BJ (cell line): ENCODE measurements around the gene SLC15A3. TPM values are rescaled to one million over a fixed set of nuclear protein-coding genes. Genes with fewer than 3 reads are reported as not detected.

Source experiments
- CTCF ChIA-PET: fragments of 350-600 bp; formaldehyde crosslinking; extraction: SDS; loops from one replicate; lab custom pipeline; 2021; ENCODE audit warnings: antibody characterized with exemption, inconsistent platforms; lab: Yijun Ruan, JAX
- POLR2A ChIA-PET: fragments of 300-600 bp; sonication (Branson Sonifier 250); formaldehyde crosslinking; extraction: SDS; loops from one replicate; lab custom pipeline; 2021; ENCODE audit warnings: antibody characterized with exemption; lab: Charles Lee
- DNase-seq: peaks from one replicate; pipeline ENCODE4 v3.0.0-alpha.2; 2011; ENCODE audit warnings: low read depth
- H3K27me3 ChIP-seq: 2 replicates; pipeline ENCODE4 v1.6.0; 2011; ENCODE audit warnings: low read length; ENCODE audit not compliant: control insufficient read depth, insufficient read depth
- H3K36me3 ChIP-seq: 2 replicates; pipeline ENCODE4 v1.5.1; 2011; ENCODE audit warnings: low read length; ENCODE audit not compliant: control insufficient read depth, insufficient read depth
- H3K4me3 ChIP-seq: 2 replicates; pipeline ENCODE4 v1.5.1; 2011; ENCODE audit warnings: low read depth, mild to moderate bottlenecking, control low read depth, low read length
- CTCF ChIP-seq: IDR thresholded peaks from 2 replicates; pipeline ENCODE4 v1.5.1; 2011; ENCODE audit warnings: low read depth, mild to moderate bottlenecking, control low read depth, inconsistent platforms, low read length, moderate library complexity; ENCODE audit not compliant: insufficient read depth
- polyA plus RNA-seq: library from polyadenylated mRNA; depleted of rRNA; stranded (reverse); fragments of >200 nt; gene quantifications from 2 replicates; pipeline ENCODE4 v1.2.3, GENCODE V29; 2011

The SLC15A3 gene
- polyA plus RNA-seq, 1 experiment, result 14.1 TPM

- Histone ChIP-seq H3K27me3 (peaks cover 1% of the 10 kb centered on the region; the same call in 1 of the 2 replicates), H3K36me3 (peaks cover 2% of the 10 kb centered on the region; the same call in 1 of the 2 replicates), H3K4me3 (no peak overlapping the region)
- no peak for TF ChIP-seq CTCF
- CTCF ChIA-PET, result interaction anchor here (0.6 to 1.7 kb wide), 5 partner anchors 9 to 51 kb away, joined by 3 to 5 read pairs (median 3); no protein-coding TSS in a partner anchor
- POLR2A ChIA-PET, result no interaction called here
- DNase-seq, result no peak
These were observed 2.0 kb downstream of the SLC15A3 start for GRCh38 chr11:60950024-60950423.

GRCh38 chr11:60948250-60948649 lies 3.7 kb downstream of the SLC15A3 start:
- H3K4me3 ChIP-seq, result no peak overlapping the region
- H3K27me3 ChIP-seq, result peaks cover 1% of the 10 kb centered on the region; the same call in 1 of the 2 replicates
- no peak for DNase-seq
- TF ChIP-seq CTCF, result no peak
- ChIA-PET POLR2A (no interaction called here), CTCF (interaction anchor here (0.8 to 1.9 kb wide), 3 partner anchors 23 to 117 kb away, joined by 3 to 5 read pairs (median 4); partner anchors contain the start of gene CD6)
- H3K36me3 ChIP-seq, result peaks cover 3% of the 10 kb centered on the region; the same call in 1 of the 2 replicates

GRCh38 chr11:60947700-60948099 lies 4.3 kb downstream of the SLC15A3 start:
- Histone ChIP-seq H3K4me3 (no peak overlapping the region), H3K27me3 (peaks cover 1% of the 10 kb centered on the region; the same call in 1 of the 2 replicates), H3K36me3 (peaks cover 3% of the 10 kb centered on the region; the same call in 1 of the 2 replicates)
- POLR2A ChIA-PET, result no interaction called here
- CTCF ChIA-PET, result interaction anchor here (0.8 to 1.9 kb wide), 3 partner anchors 24 to 117 kb away, joined by 3 to 5 read pairs (median 4); partner anchors contain the start of gene CD6
- TF ChIP-seq CTCF, result no peak
- DNase-seq, result no peak

GRCh38 chr11:60946601-60947264 lies 5.2 kb downstream of the SLC15A3 start:
- ChIA-PET POLR2A (no interaction called here), CTCF (no interaction called here)
- DNase-seq, result no peak
- Histone ChIP-seq H3K4me3 (no peak overlapping the region), H3K36me3 (peaks cover 7% of the 10 kb centered on the region; the same call in 1 of the 2 replicates), H3K27me3 (peaks cover 1% of the 10 kb centered on the region; the same call in 1 of the 2 replicates)
- no peak for TF ChIP-seq CTCF

- CTCF ChIA-PET, result interaction anchor here (1.2 kb wide), 1 partner anchor 114 kb away, joined by 3 read pairs; no protein-coding TSS in a partner anchor
- Histone ChIP-seq H3K27me3 (peaks cover 1% of the 10 kb centered on the region; the same call in 1 of the 2 replicates), H3K4me3 (no peak overlapping the region), H3K36me3 (peaks cover 10% of the 10 kb centered on the region; the same call in 1 of the 2 replicates)
- POLR2A ChIA-PET, result interaction anchor here (0.5 kb wide), 1 partner anchor 17 kb away, joined by 4 read pairs; no protein-coding TSS in a partner anchor
- TF ChIP-seq CTCF, result no peak
- no peak for DNase-seq
These were observed 6.7 kb downstream of the SLC15A3 start for GRCh38 chr11:60945295-60945667.
